Activated T-cell treated with anti-CD3 and anti-CD28 coated beads for 4 hours (primary cell): Measurements from ENCODE around the gene CRTC2.

Experiments
- DNase-seq: peaks from one replicate; pipeline ENCODE4 v3.0.0-alpha.2; 2020

Gene CRTC2

DNA sequence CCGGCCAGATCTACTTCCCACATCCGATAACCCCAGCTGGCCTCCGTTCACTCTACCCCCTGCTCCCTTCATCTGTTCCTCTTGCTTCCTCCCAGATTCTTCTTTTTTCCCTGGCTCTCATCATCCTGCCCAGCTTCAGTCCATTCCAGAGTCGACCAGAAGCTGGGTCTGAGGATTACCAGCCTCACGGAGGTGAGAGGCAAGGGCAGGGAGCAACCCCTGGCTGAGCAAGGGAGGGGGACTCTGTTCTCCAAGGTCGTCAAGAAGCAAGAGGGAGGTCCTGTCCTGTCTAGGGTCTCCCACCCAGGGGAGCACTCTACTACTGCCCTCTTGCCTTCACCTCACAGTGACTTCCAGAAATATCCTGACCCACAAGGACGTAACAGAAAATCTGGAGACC lies 15.1 kb upstream of the CRTC2 start:
- no peak for DNase-seq

DNA sequence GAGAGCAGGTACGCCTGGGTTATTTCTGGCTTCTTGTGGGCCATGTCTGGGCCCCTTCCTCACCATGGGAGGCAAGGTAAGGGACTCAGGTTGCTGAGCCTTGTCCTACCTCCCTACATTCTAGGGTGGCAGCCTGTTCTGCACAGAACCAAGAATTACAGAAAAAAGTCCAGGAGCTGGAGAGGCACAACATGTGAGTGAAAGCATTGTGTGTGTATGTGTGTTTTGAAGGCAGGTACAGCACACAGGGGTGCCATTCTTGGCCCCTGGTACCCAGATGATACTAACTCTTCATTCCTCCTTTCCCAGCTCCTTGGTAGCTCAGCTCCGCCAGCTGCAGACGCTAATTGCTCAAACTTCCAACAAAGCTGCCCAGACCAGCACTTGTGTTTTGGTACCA lies 14.7 kb upstream of the CRTC2 start:
- DNase-seq: no peak

GRCh38 chr1:153970346-153970745 lies 11.9 kb upstream of the CRTC2 start:
- no peak for DNase-seq

- no peak for DNase-seq
Measured at GRCh38 chr1:153968972-153969371, 10.6 kb upstream of the CRTC2 start.

DNA sequence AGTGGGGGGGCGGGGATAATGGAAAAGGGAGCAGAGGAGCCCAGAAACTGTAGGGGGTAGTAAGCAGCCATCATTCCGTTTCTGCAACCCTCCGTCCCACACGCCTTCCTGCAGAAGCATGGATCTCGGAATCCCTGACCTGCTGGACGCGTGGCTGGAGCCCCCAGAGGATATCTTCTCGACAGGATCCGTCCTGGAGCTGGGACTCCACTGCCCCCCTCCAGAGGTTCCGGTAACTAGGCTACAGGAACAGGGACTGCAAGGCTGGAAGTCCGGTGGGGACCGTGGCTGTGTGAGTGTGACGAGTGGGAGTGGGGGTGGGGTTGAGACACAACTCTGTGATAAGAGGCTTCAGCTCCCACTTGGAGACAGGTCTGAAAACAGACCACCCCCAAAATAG lies 10.0 kb upstream of the CRTC2 start:
- DNase-seq: no peak

GRCh38 chr1:153968000-153968363 lies 9.6 kb upstream of the CRTC2 start:
- DNase-seq: no peak

- peak; percentile 64 for DNase-seq
Measured at GRCh38 chr1:153967107-153967999, 8.9 kb upstream of the CRTC2 start, which contains the start of gene CREB3L4. TSS of gene CREB3L4 (plus strand) at chr1:153967902. CDS start at chr1:153968526, 624 bp downstream.

- DNase-seq: no peak
Measured at GRCh38 chr1:153963850-153964331, 5.5 kb upstream of the CRTC2 start.

DNA sequence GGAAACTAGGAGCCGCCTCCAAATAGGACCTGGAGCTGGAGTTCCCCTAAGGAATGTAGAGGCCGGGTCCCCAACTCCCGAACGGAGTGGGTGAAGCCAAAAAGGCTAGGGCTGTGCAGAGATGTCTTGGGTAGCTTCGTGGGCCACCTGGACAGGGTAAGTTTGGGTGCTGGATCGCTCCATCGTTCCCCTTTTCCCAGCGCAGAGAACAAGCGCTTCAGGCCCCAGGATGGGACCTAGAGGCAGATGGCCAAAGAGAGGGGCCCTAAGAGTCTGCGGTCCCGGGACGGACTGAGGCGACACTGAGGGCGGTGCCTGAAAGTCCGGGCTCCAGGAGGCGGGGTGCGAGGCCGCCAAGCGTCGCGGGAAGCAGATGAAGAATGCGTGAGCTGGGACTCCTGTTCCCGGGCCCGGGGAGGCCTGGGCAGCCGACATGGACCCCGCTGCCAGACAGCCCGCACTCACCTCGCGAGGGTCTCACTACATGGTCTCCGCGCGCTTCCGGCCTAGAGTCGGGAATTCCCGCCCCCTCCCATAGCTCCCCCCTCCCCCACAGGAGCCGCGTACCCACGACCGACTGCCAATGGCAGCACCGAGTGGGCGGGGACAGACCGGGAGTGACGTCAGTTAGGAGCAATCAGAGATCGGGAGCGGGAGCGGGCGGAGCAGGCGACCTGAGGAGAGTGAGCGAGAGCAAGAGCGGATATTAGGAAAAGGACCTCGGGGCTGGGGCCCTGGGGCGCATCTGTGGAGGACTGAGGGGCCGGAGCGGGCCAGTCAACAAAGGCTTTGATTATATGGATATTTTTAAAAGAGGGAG lies 4.8 kb upstream of the CRTC2 start, which contains the start of gene SLC39A1:
SLC39A1 (minus strand) TSS at position 508 of the 820 bp plus-strand sequence. CDS start 822 bp downstream, outside the sequence.
- peak; percentile 94 for DNase-seq

DNA sequence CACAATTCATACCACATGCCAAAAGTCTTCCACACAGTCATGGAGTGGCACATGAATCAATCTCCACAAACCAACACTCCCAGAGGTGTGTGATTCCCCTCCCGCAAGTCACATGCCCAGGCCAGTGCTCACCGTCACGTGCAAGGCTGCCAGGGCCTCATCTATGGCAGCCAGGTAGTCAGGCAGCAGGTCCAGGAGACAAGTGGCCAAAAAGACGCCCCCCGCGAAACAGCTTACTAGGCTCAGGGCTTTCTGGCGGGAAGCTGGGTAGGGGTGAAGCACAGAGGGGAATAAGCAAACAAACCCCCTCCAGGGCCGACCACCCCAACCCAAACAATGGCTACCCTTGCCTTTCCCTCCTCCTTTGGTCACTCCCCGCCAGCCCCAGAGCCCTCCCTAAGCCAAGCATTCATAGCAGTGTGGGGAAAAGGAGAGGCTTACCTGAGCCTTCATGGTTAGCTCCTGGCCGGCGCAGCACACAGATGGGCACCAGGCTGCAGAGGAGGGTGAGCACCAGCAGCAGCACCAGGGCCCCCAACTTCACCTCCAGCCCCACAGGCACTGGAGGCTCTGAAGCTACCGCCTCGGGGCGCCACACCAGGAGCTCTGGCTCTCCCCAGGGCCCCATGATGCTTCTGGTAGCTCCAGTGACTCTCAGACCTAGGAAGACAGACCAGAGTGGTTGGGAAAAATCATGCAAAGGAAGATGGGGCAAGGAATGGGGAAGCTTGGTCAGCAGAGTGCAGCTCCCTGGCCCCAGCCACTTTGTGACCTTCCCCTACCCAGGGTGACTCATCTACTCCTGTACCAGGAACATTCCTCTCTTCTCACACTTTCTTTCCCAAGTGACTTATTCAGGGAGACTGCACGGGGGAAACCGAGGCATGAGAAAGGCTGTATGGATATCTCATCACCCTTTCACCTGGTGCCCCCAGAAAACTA lies 3.9 kb upstream of the CRTC2 start:
- no peak for DNase-seq

GRCh38 chr1:153961421-153961820 lies 3.0 kb upstream of the CRTC2 start:
- no peak for DNase-seq

DNA sequence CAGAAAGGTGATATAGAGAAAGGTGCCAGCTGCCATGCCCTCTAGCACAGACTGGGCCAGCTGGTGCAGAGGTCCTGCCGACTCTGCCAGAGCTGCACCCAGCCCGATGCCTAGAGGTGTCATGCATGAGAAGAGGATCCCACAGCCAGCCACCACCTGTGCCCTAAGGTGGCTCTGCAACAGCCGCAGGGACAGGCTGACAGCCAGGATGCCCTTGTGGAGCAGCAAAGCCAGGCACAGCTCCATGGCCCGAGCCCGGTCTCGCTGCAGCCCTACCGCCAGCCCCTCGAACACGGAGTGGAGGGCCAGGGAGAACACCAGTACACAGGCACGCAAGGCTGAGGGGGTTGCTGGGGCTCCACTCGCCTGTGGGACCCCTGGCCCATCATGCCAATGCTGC lies 1.8 kb upstream of the CRTC2 start:
- DNase-seq: no peak

- DNase-seq: no peak
Measured at GRCh38 chr1:153959454-153959853, 1.0 kb upstream of the CRTC2 start.

- no peak for DNase-seq
Measured at GRCh38 chr1:153958961-153959260, 499 bp upstream of the CRTC2 start.

DNA sequence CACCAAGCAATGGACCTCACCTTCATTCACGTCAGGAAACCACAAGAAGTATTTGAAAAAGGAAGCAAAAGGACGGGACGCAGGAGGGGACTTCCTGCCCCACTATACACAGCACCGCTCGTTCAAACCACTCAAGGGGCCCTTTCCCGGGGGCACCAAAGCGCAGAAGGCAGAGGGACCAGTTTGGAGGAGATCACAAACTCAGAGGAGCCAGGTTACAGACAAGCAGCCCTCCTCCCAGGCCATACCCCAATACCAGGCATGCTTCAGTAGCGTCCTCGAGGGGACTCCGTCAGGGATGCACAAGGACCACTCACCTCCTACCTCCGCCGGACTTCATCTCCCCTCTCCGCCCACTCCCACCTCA lies 685 bp downstream of the CRTC2 start:
- DNase-seq: no peak

- no peak for DNase-seq
Measured at GRCh38 chr1:153956997-153957715, 1.3 kb downstream of the CRTC2 start.

DNA sequence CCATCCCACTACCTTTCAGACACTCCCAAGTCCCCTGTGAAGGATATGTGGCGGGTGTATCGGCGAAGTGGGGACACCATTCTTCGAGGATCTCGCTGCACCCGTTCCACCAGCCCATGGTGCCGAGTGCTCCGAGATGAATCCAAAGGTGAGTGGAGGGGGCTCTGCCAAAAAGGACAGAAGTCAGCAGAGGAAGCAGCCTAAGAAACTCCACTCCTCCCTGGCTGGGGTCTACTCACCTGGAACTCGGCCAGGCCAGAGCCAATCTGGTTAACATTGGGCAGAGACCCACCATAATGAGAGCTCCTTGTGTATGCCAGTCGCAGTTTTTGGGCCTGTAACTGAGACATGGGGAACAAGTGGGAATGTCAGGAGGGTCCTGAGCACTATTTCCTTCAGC lies 3.6 kb downstream of the CRTC2 start:
- DNase-seq: no peak

- no peak for DNase-seq
Measured at GRCh38 chr1:153953859-153954365, 4.5 kb downstream of the CRTC2 start.

GRCh38 chr1:153951801-153952200 lies 6.6 kb downstream of the CRTC2 start:
- DNase-seq: no peak

- no peak for DNase-seq
Measured at GRCh38 chr1:153951183-153951582, 7.2 kb downstream of the CRTC2 start.

DNA sequence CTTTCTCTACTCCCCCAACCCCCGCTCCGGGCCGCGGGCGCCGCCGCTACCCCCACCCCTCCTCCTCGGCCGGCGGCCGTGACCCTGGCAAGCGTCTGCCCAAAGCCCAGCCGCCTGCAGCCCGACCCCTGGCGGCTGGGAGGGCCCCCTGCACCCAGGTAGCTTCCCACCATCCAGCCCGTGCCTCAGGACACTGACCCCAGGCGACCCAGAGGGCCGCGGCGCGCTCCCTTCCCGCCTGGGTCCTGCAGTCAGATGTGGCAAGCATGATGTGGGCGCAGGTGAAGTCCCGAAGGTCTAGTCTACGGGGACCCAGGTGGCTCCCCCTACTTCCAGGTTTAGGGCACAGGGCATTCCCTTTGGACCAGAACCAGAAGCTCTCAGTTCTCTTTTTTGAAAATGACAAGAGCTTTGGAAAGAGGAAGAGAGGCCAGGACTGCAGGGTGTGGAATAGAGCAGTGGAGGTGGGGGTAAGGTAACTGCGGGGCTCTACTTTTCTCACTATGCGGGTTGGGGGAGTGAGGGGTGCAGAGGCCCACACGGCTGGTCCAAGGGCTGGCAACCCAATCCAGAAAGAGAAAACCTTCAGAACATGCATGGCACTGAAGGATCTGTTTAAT lies 11.7 kb downstream of the CRTC2 start, which contains the start of gene DENND4B:
DENND4B (minus strand) TSS at position 97 of the 620 bp plus-strand sequence. CDS start 2,344 bp downstream, outside the sequence.
- peak; percentile 55 for DNase-seq
